Sigmoid colon (tissue), 7 donors: ENCODE measurements around the gene TMPRSS4. TPM values are rescaled to one million over a fixed set of nuclear protein-coding genes. Genes with fewer than 3 reads are reported as not detected.

Experiments
- DNase-seq: peaks from one replicate; pipeline ENCODE4 v3.0.0-alpha.2; 2019
- H3K27ac ChIP-seq, 4 donors: fragments of 200-600 bp; sonication (generic); one replicate each; pipeline ENCODE4 v1.5.1; 2016 to 2019; ENCODE audit warnings: mild to moderate bottlenecking in 1 of 4
- H3K27me3 ChIP-seq, 3 donors: fragments of 200-600 bp; sonication (generic); one replicate each; pipeline ENCODE4 v1.5.1; 2019; ENCODE audit warnings: mild to moderate bottlenecking in 1 of 3
- H3K36me3 ChIP-seq, 4 donors: fragments of 200-600 bp; sonication (generic); one replicate each; pipeline ENCODE4 v1.5.1; 2016 to 2019
- H3K4me1 ChIP-seq, 4 donors: fragments of 200-600 bp; sonication (generic); one replicate each; pipeline ENCODE4 v1.5.1; 2017 to 2019
- H3K4me3 ChIP-seq, 4 donors: fragments of 200-600 bp; sonication (generic); one replicate each; pipeline ENCODE4 v1.5.1; 2017 to 2019; ENCODE audit warnings: mild to moderate bottlenecking in 2 of 4, moderate library complexity in 1 of 4
- H3K9me3 ChIP-seq, 4 donors: fragments of 200-600 bp in 3 of 4; sonication (generic) in 3 of 4; one replicate each; pipeline versions ENCODE4 v1.5.1 to v1.6.1; 2013 to 2019
- CTCF ChIP-seq, 4 experiments: fragments of 450-650 bp in 3 of 4; fragments of 200-600 bp in 1 of 4; IDR thresholded peaks; one replicate each; pipeline ENCODE4 v1.5.1; 2016 to 2019; ENCODE audit warnings: antibody characterized with exemption in 4 of 4, mild to moderate bottlenecking in 3 of 4, moderate library complexity in 2 of 4
- EP300 ChIP-seq, 4 donors: sonication (generic); formaldehyde crosslinking; IDR thresholded peaks; one replicate each; pipeline ENCODE4 v1.6.1; 2017; ENCODE audit warnings: antibody characterized with exemption in 4 of 4
- POLR2A ChIP-seq, 2 donors: fragments of 450-650 bp; IDR thresholded peaks; one replicate each; pipeline ENCODE4 v1.6.1; 2016; ENCODE audit warnings: antibody characterized with exemption in 2 of 2, mild to moderate bottlenecking in 2 of 2, moderate library complexity in 2 of 2
- POLR2AphosphoS5 ChIP-seq, 4 donors: sonication (generic); formaldehyde crosslinking; IDR thresholded peaks; one replicate each; pipeline ENCODE4 v1.6.1; 2017; ENCODE audit warnings: antibody characterized with exemption in 4 of 4
- WGBS, 2 donors: extraction: QIAGEN DNeasy Blood & Tissue Kit; methylation state at CpG; one replicate each; pipeline ENCODE4 v1.1.7; 2013; 5-methylcytosine and 5-hydroxymethylcytosine counted together
- intact Hi-C: fragments of 100-400 bp; cut with DNase I; formaldehyde crosslinking; loops from one replicate; pipeline ENCODE4 v1.15.1; 2023
- polyA plus RNA-seq, 3 donors: library from polyadenylated mRNA; stranded (reverse); fragments of 200-250 nt; gene quantifications; one replicate each; pipeline ENCODE4 v1.2.3, GENCODE V29; 2013
- total RNA-seq, 4 donors: library from RNA; depleted of rRNA; stranded (reverse); fragments of >200 nt; gene quantifications; one replicate each; pipeline ENCODE4 v1.1.0, GENCODE V29; 2016
- donor health status: healthy with polysubstance abuse.
- donor health status: Bipolar disorder and iron deficiency.
- donor health status: healthy.

TMPRSS4 gene
- total and polyA plus RNA-seq, 7 donors: 1.4 to 134 (median 84.6) TPM; not detected in 3

- Histone ChIP-seq H3K4me3 (no peak within 1 kb of the TSS), H3K4me1 (peaks cover 0 to 15% (median 12%) of the 10 kb centered on the region in 4 donors), H3K27ac (no peak within 1 kb of the TSS), H3K36me3 (no peaks in the 10 kb centered on the region), H3K27me3 (peaks cover 0 to 10% (median 0%) of the 10 kb centered on the region in 3 donors), H3K9me3 (peaks cover 0 to 7% (median 0%) of the 10 kb centered on the region in 4 donors)
- intact Hi-C loops: loop anchor here (10.0 kb wide), 1 partner anchor 612 kb away; no protein-coding TSS in a partner anchor
- no peak for TF ChIP-seq EP300 (IDR thresholded peaks at IDR 0.05)
- no peak for TF ChIP-seq POLR2A (IDR thresholded peaks at IDR 0.05)
- TF ChIP-seq CTCF (IDR thresholded peaks at IDR 0.05): no peak
- TF ChIP-seq POLR2AphosphoS5 (IDR thresholded peaks at IDR 0.05): no peak
- no peak for DNase-seq
- 84 to 85% methylated on average over 5 of the region's 5 CpGs for WGBS, 2 donors
Observed at GRCh38 chr11:118086913-118087768, 10.3 kb downstream of the TMPRSS4 start, which contains the start of gene SMIM35. TSS of gene SMIM35 (minus strand) at chr11:118086963. CDS start at chr11:118086757, 206 bp downstream.

- Histone ChIP-seq H3K4me1 (peaks cover 0 to 15% (median 12%) of the 10 kb centered on the region in 4 donors), H3K4me3 (no peak overlapping the region), H3K27ac (no peak overlapping the region), H3K9me3 (peaks cover 0 to 7% (median 0%) of the 10 kb centered on the region in 4 donors), H3K36me3 (no peaks in the 10 kb centered on the region), H3K27me3 (peaks cover 0 to 10% (median 0%) of the 10 kb centered on the region in 3 donors)
- DNase-seq: no peak
- intact Hi-C loops: loop anchor here (10.0 kb wide), 1 partner anchor 613 kb away; no protein-coding TSS in a partner anchor
- TF ChIP-seq POLR2A (IDR thresholded peaks at IDR 0.05): no peak
- no peak for TF ChIP-seq CTCF (IDR thresholded peaks at IDR 0.05)
- no peak for TF ChIP-seq EP300 (IDR thresholded peaks at IDR 0.05)
- TF ChIP-seq POLR2AphosphoS5 (IDR thresholded peaks at IDR 0.05): no peak
- WGBS, 2 donors: 90 to 93% methylated on average over 6 of the region's 6 CpGs
Observed at GRCh38 chr11:118087931-118088330, 11.1 kb downstream of the TMPRSS4 start.

GRCh38 chr11:118088531-118088930, 11.7 kb downstream of the TMPRSS4 start:
- H3K36me3 ChIP-seq: no peaks in the 10 kb centered on the region
- peaks cover 0 to 7% (median 0%) of the 10 kb centered on the region in 4 donors for H3K9me3 ChIP-seq
- peaks cover 0 to 13% (median 11%) of the 10 kb centered on the region in 4 donors for H3K4me1 ChIP-seq
- TF ChIP-seq CTCF (IDR thresholded peaks at IDR 0.05) (no peak), POLR2A (IDR thresholded peaks at IDR 0.05) (no peak), POLR2AphosphoS5 (IDR thresholded peaks at IDR 0.05) (no peak), EP300 (IDR thresholded peaks at IDR 0.05) (no peak)
- 12 to 34% methylated on average over 4 of the region's 4 CpGs for WGBS, 2 donors
- H3K27me3 ChIP-seq: peaks cover 0 to 10% (median 0%) of the 10 kb centered on the region in 3 donors
- H3K4me3 ChIP-seq: no peak overlapping the region
- no peak overlapping the region for H3K27ac ChIP-seq
- intact Hi-C loops: loop anchor here (10.0 kb wide), 1 partner anchor 614 kb away; no protein-coding TSS in a partner anchor
- no peak for DNase-seq

- no peaks in the 10 kb centered on the region for H3K4me1 ChIP-seq
- H3K36me3 ChIP-seq: no peaks in the 10 kb centered on the region
- DNase-seq: no peak
- TF ChIP-seq POLR2A (IDR thresholded peaks at IDR 0.05): no peak
- TF ChIP-seq EP300 (IDR thresholded peaks at IDR 0.05): no peak
- TF ChIP-seq POLR2AphosphoS5 (IDR thresholded peaks at IDR 0.05): no peak
- no peak for TF ChIP-seq CTCF (IDR thresholded peaks at IDR 0.05)
- no peak overlapping the region for H3K4me3 ChIP-seq
- peaks cover 0 to 7% (median 0%) of the 10 kb centered on the region in 4 donors for H3K9me3 ChIP-seq
- H3K27ac ChIP-seq: no peak overlapping the region
- WGBS, 2 donors: 46 to 71% methylated on average over 7 of the region's 7 CpGs
- H3K27me3 ChIP-seq: peaks cover 0 to 10% (median 0%) of the 10 kb centered on the region in 3 donors
- intact Hi-C loops: no loop called here
Observed at GRCh38 chr11:118090545-118091162, 13.8 kb downstream of the TMPRSS4 start.
